ENCODE results near the gene FAM174A. TPM values are rescaled to one million over a fixed set of nuclear protein-coding genes. Genes with fewer than 3 reads are reported as not detected.

The FAM174A gene
- total and polyA plus RNA-seq, 9 of the 15 experiments (the other 6 are each of a cell fraction or from before 2014, with no cell fraction given), result 0.14 to 2.9 (median 1.2) TPM

DNA sequence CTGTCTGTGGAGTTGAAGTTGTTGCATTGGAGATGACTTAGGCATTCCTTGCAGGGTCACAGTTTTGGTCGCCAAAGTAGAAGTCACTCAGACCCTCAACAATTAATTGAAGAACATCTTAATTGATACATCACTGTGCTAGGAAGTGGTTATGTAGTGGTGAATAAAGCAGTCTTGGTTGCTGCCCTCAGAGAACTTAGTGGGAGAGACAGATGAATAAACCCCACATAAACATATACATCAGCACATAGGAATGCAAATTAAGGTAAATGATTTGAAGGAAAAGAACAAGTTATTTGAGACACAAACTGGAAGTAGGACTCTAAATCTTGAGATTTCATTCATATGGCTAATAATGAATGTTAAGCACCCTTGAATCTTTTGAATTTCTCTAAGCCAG lies 25.7 kb downstream of the FAM174A start:
- Histone ChIP-seq H4K20me1 (replicated peaks; ENCODE audit: control insufficient read depth, insufficient read depth, low read length) (no peaks in the 10 kb centered on the region), H3K9me3 (replicated peaks; ENCODE audit: control insufficient read depth, insufficient read depth, low read depth, low read length) (no peaks in the 10 kb centered on the region), H3K9ac (ENCODE audit: insufficient read depth in 1 of 2, low read depth in 2 of 2, low read length in 2 of 2) (no peak overlapping the region), H3K4me1 (replicated peaks in 1 of 2; ENCODE audit: control insufficient read depth in 2 of 2, insufficient read depth in 2 of 2, low read length in 2 of 2) (no peaks in the 10 kb centered on the region), H3K36me3 (ENCODE audit: control insufficient read depth, insufficient read depth, low read length) (no peaks in the 10 kb centered on the region), H3K9me1 (ENCODE audit: control insufficient read depth, insufficient read depth, low read length) (no peaks in the 10 kb centered on the region), H3K27ac (ENCODE audit: extremely low read depth, low read depth, low read length) (no peak overlapping the region), H2AFZ (ENCODE audit: low read depth, low read length) (no peak overlapping the region), H3K27me3 (ENCODE audit: control insufficient read depth in 2 of 2, insufficient read depth in 2 of 2, low read length in 2 of 2) (no peaks in the 10 kb centered on the region), H3K4me3 (no peak overlapping the region), H3K4me2 (ENCODE audit: insufficient read depth, low read length) (no peak overlapping the region), H3K79me2 (ENCODE audit: control insufficient read depth, insufficient read depth, low read length) (no peaks in the 10 kb centered on the region)
- ChIA-PET POLR2A (no interaction called here), CTCF (ENCODE audit: low intra/inter-chr PET ratio) (no interaction called here)
- FAIRE-seq (no peak), ATAC-seq (no peak), DNase-seq (ENCODE audit: extremely low read depth in 1 of 4, low spot score in 3 of 4) (no peak)
- TF ChIP-seq ZNF707 (CRISPR knock-in tag; conservative IDR thresholded peaks at IDR 0.05) (no peak), SAFB (IDR thresholded peaks at IDR 0.05; ENCODE audit: borderline replicate concordance, low read depth, low read length) (no peak), PTTG1 (tag; IDR thresholded peaks at IDR 0.05; ENCODE audit: low read depth) (no peak), ARID2 (IDR thresholded peaks at IDR 0.05) (no peak), ZNF695 (CRISPR knock-in tag; IDR thresholded peaks at IDR 0.05) (no peak), MCM3 (IDR thresholded peaks at IDR 0.05) (no peak), POLR3A (IDR thresholded peaks at IDR 0.05; ENCODE audit: borderline replicate concordance, extremely low read depth, insufficient read depth, insufficient read length) (no peak), FUS (optimal IDR thresholded peaks at IDR 0.05; ENCODE audit: low read depth, low read length) (no peak), ZNF57 (CRISPR knock-in tag; IDR thresholded peaks at IDR 0.05) (no peak), CAMTA2 (CRISPR knock-in tag; conservative IDR thresholded peaks at IDR 0.05) (no peak), CC2D1A (IDR thresholded peaks at IDR 0.05) (no peak), GATA2 (CRISPR knock-in tag; IDR thresholded peaks at IDR 0.05) (no peak), IFI16 (CRISPR knock-in tag; IDR thresholded peaks at IDR 0.05) (no peak), CHD4 (IDR thresholded peaks at IDR 0.05; ENCODE audit: insufficient read depth, insufficient replicate concordance, low read depth, low read length, poor library complexity, severe bottlenecking) (no peak), ZNF696 (CRISPR knock-in tag; conservative IDR thresholded peaks at IDR 0.05) (no peak), RBM25 (IDR thresholded peaks at IDR 0.05; ENCODE audit: low read depth, low read length, severe bottlenecking) (no peak)
- TF ChIP-seq, protein P1, sequence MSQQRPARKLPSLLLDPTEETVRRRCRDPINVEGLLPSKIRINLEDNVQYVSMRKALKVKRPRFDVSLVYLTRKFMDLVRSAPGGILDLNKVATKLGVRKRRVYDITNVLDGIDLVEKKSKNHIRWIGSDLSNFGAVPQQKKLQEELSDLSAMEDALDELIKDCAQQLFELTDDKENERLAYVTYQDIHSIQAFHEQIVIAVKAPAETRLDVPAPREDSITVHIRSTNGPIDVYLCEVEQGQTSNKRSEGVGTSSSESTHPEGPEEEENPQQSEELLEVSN (IDR thresholded peaks at IDR 0.05; ENCODE audit: borderline replicate concordance in 1 of 2, extremely low read depth in 1 of 2, insufficient read depth in 1 of 2, insufficient read length in 1 of 2, low read depth in 1 of 2, low read length in 1 of 2, poor library complexity in 1 of 2, severe bottlenecking in 1 of 2), result no peak
- TF ChIP-seq, protein P2, sequence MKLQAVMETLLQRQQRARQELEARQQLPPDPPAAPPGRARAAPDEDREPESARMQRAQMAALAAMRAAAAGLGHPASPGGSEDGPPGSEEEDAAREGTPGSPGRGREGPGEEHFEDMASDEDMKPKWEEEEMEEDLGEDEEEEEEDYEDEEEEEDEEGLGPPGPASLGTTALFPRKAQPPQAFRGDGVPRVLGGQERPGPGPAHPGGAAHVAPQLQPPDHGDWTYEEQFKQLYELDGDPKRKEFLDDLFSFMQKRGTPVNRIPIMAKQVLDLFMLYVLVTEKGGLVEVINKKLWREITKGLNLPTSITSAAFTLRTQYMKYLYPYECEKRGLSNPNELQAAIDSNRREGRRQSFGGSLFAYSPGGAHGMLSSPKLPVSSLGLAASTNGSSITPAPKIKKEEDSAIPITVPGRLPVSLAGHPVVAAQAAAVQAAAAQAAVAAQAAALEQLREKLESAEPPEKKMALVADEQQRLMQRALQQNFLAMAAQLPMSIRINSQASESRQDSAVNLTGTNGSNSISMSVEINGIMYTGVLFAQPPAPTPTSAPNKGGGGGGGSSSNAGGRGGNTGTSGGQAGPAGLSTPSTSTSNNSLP (IDR thresholded peaks at IDR 0.05; ENCODE audit: borderline replicate concordance, low read depth, low read length), result no peak
- TF ChIP-seq, protein P3, sequence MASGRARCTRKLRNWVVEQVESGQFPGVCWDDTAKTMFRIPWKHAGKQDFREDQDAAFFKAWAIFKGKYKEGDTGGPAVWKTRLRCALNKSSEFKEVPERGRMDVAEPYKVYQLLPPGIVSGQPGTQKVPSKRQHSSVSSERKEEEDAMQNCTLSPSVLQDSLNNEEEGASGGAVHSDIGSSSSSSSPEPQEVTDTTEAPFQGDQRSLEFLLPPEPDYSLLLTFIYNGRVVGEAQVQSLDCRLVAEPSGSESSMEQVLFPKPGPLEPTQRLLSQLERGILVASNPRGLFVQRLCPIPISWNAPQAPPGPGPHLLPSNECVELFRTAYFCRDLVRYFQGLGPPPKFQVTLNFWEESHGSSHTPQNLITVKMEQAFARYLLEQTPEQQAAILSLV (tag; IDR thresholded peaks at IDR 0.05), result no peak
- intact Hi-C loops (cut with micrococcal nuclease), result no loop called here
- BruUV-seq (replicated peaks), result no TSS peak
- 10% methylated on average over 1 of the region's 1 CpG for WGBS (ENCODE audit: insufficient coverage, low coverage, missing lambda C conversion rate)
- in situ Hi-C loops (cut with MboI), result no loop called here
